Panc1 (cell line): ENCODE data around the gene ENHO. TPM values are rescaled to one million over a fixed set of nuclear protein-coding genes. Genes with fewer than 3 reads are reported as not detected.

Experiments
- ATAC-seq: fragments of 200-7000 bp; cut with Tn5 transposase; 2 replicates; pipeline ENCODE4 v1.9.1; 2020; ENCODE audit warnings: mild to moderate bottlenecking, moderate library complexity
- BruUV-seq: library from RNA; stranded (reverse); fragments of 400-500 nt; replicated peaks from 2 replicates; lab custom pipeline; 2021; lab: Mats Ljungman, UMichigan
- CTCF ChIA-PET: fragments of 300-600 bp; sonication (Branson Sonifier 250); formaldehyde crosslinking; loops from one replicate; lab custom pipeline; 2022; ENCODE audit warnings: antibody characterized with exemption; lab: Charles Lee
- POLR2A ChIA-PET: fragments of 300-600 bp; sonication (Branson Sonifier 250); formaldehyde crosslinking; loops from one replicate; lab custom pipeline; 2022; ENCODE audit warnings: antibody characterized with exemption; lab: Charles Lee
- DNase-seq: peaks from one replicate; pipeline ENCODE4 v3.0.0-alpha.2; 2010; ENCODE audit warnings: low read depth, low spot score
- H3K27ac ChIP-seq: 2 replicates; pipeline ENCODE4 v1.5.1; 2011; ENCODE audit warnings: mild to moderate bottlenecking, low read length, inconsistent platforms
- H3K27me3 ChIP-seq: fragments of 200-500 bp; sonication (Bioruptor generic); 2 replicates; pipeline ENCODE4 v1.6.0; 2014; ENCODE audit warnings: low read length, inconsistent platforms; ENCODE audit not compliant: control insufficient read depth, insufficient read depth
- H3K36me3 ChIP-seq: fragments of 200-500 bp; sonication (Bioruptor generic); 2 replicates; pipeline ENCODE4 v1.5.1; 2014; ENCODE audit warnings: inconsistent platforms, mild to moderate bottlenecking, low read length, moderate library complexity; ENCODE audit not compliant: control insufficient read depth, insufficient read depth
- H3K4me1 ChIP-seq: 2 replicates; pipeline ENCODE4 v1.5.1; 2011; ENCODE audit warnings: inconsistent platforms, mild to moderate bottlenecking, low read length, moderate library complexity; ENCODE audit not compliant: control insufficient read depth, insufficient read depth
- H3K4me3 ChIP-seq, 2 experiments: 2 replicates each; pipeline ENCODE4 v1.5.1; 2011 to 2012; ENCODE audit warnings: low read depth in 2 of 2, low read length in 2 of 2, mild to moderate bottlenecking in 2 of 2, inconsistent platforms in 1 of 2, moderate library complexity in 1 of 2
- H3K9me3 ChIP-seq: fragments of 200-500 bp; sonication (Bioruptor generic); 2 replicates; pipeline ENCODE4 v1.5.1; 2014; ENCODE audit warnings: low read depth, mild to moderate bottlenecking, inconsistent platforms, low read length, moderate library complexity; ENCODE audit not compliant: control insufficient read depth, insufficient read depth
- POLR2AphosphoS5 ChIP-seq: IDR thresholded peaks from 2 replicates; pipeline ENCODE4 v1.6.1; 2012; ENCODE audit warnings: mild to moderate bottlenecking, low read depth, low read length, moderate library complexity
- SIN3A ChIP-seq: IDR thresholded peaks from 2 replicates; pipeline ENCODE4 v1.6.1; 2012; ENCODE audit warnings: low read depth, mild to moderate bottlenecking, low read length, moderate library complexity, borderline replicate concordance; ENCODE audit not compliant: insufficient read depth
- TCF7L2 ChIP-seq: IDR thresholded peaks from 2 replicates; pipeline ENCODE4 v1.6.1; 2011; ENCODE audit warnings: mild to moderate bottlenecking, low read depth, low read length, inconsistent platforms
- in situ Hi-C: cut with HindIII; loops from 2 replicates; pipeline ENCODE4 v1.10.0; 2016; ENCODE audit warnings: low sequenced_read_pairs, low pct_unique_long_range_greater_than_20kb
- intact Hi-C: fragments of 100-400 bp; cut with micrococcal nuclease; formaldehyde crosslinking; loops from one replicate; pipeline ENCODE4 v1.10.0; 2022; ENCODE audit not compliant: unreplicated experiment
- total RNA-seq: library from RNA; stranded (reverse); gene quantifications from one replicate; pipeline ENCODE4 v1.2.1, GENCODE V29; 2021; ENCODE audit not compliant: unreplicated experiment
- TF ChIP-seq, protein P1 (sequence below): fragments of 450-650 bp; IDR thresholded peaks from 2 replicates; pipeline ENCODE4 v1.5.1; 2017; ENCODE audit warnings: mild to moderate bottlenecking
- TF ChIP-seq, protein P2 (sequence below), 2 experiments: IDR thresholded peaks; 2 replicates each; pipeline ENCODE4 v1.6.1; 2011 to 2012; ENCODE audit warnings: low read depth in 2 of 2, control low read depth in 1 of 2, low read length in 1 of 2, mild to moderate bottlenecking in 1 of 2, moderate library complexity in 1 of 2; ENCODE audit not compliant: insufficient read depth in 1 of 2

ENHO gene
- total RNA-seq, 1 experiment from 2014 or later: 7.2 TPM

DNA sequence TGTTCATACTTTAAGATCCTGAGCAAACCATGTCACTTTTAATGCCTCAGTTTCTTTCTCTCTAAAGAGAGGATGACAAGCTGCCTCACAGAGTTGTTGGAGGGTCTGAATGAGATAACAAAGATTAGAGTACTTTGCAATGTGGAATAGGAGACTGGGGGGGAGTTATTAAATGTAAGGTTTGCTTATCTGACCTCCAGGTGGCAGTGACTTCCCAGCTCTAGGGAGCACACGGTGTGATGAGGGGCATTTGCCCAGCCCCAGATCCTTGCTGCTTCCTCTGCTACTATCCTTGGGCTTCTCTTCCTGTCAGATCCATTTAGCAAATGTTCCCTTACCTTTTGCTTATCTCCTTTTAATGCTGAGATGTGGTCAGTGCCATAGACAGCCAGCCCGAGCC lies 30.7 kb downstream of the ENHO start:
- TF ChIP-seq, protein P1, sequence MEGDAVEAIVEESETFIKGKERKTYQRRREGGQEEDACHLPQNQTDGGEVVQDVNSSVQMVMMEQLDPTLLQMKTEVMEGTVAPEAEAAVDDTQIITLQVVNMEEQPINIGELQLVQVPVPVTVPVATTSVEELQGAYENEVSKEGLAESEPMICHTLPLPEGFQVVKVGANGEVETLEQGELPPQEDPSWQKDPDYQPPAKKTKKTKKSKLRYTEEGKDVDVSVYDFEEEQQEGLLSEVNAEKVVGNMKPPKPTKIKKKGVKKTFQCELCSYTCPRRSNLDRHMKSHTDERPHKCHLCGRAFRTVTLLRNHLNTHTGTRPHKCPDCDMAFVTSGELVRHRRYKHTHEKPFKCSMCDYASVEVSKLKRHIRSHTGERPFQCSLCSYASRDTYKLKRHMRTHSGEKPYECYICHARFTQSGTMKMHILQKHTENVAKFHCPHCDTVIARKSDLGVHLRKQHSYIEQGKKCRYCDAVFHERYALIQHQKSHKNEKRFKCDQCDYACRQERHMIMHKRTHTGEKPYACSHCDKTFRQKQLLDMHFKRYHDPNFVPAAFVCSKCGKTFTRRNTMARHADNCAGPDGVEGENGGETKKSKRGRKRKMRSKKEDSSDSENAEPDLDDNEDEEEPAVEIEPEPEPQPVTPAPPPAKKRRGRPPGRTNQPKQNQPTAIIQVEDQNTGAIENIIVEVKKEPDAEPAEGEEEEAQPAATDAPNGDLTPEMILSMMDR: no peak
- TF ChIP-seq, protein P2, sequence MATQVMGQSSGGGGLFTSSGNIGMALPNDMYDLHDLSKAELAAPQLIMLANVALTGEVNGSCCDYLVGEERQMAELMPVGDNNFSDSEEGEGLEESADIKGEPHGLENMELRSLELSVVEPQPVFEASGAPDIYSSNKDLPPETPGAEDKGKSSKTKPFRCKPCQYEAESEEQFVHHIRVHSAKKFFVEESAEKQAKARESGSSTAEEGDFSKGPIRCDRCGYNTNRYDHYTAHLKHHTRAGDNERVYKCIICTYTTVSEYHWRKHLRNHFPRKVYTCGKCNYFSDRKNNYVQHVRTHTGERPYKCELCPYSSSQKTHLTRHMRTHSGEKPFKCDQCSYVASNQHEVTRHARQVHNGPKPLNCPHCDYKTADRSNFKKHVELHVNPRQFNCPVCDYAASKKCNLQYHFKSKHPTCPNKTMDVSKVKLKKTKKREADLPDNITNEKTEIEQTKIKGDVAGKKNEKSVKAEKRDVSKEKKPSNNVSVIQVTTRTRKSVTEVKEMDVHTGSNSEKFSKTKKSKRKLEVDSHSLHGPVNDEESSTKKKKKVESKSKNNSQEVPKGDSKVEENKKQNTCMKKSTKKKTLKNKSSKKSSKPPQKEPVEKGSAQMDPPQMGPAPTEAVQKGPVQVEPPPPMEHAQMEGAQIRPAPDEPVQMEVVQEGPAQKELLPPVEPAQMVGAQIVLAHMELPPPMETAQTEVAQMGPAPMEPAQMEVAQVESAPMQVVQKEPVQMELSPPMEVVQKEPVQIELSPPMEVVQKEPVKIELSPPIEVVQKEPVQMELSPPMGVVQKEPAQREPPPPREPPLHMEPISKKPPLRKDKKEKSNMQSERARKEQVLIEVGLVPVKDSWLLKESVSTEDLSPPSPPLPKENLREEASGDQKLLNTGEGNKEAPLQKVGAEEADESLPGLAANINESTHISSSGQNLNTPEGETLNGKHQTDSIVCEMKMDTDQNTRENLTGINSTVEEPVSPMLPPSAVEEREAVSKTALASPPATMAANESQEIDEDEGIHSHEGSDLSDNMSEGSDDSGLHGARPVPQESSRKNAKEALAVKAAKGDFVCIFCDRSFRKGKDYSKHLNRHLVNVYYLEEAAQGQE (IDR thresholded peaks at IDR 0.05; ENCODE audit: insufficient read depth in 1 of 2, low read depth in 2 of 2, low read length in 1 of 2): no peak
- no peak for TF ChIP-seq POLR2AphosphoS5
- no peak for TF ChIP-seq SIN3A
- TF ChIP-seq TCF7L2: no peak
- in situ Hi-C loops (no loop called here), intact Hi-C loops (no loop called here)
- CTCF ChIA-PET: no interaction called here
- no peaks in the 10 kb centered on the region for H3K9me3 ChIP-seq
- no peaks in the 10 kb centered on the region for H3K4me1 ChIP-seq
- ATAC-seq (peak; percentile 55; the same call in 1 of the 2 replicates), DNase-seq (no peak)
- H3K27me3 ChIP-seq: no peaks in the 10 kb centered on the region; the same call in 1 of the 2 replicates
- no peak overlapping the region for H3K27ac ChIP-seq
- BruUV-seq: no TSS peak
- POLR2A ChIA-PET: no interaction called here
- H3K36me3 ChIP-seq: no peaks in the 10 kb centered on the region
- no peak overlapping the region for H3K4me3 ChIP-seq

DNA sequence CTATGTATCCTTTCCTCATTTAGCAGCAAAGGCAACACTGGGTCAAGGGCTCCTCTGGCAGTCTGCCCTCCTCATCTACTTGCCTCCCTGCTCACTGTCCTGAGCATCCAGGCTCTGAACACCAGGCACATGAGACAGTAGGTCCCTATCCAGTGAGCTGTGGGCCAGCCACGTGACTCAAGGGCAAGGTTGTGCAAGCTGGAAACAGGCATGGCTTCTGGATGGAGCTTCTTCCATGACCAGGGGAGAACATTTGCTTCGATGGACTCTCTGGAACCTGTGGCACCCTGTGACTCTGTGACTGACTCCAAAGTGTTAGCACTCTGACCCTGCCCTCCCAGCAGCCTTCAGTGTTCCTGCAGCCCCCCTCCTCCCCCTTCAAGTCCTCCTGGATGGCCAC lies 31.2 kb downstream of the ENHO start:
- no peak for ATAC-seq
- in situ Hi-C loops: no loop called here
- CTCF ChIA-PET: no interaction called here

More for the DNA sequence above, 31.2 kb downstream of the ENHO start:
- H3K36me3 ChIP-seq: no peaks in the 10 kb centered on the region
- BruUV-seq: no TSS peak
- DNase-seq: no peak
- intact Hi-C loops: no loop called here
- H3K27me3 ChIP-seq: no peaks in the 10 kb centered on the region; the same call in 1 of the 2 replicates
- no peak overlapping the region for H3K4me3 ChIP-seq
- TF ChIP-seq, protein P2 (IDR thresholded peaks at IDR 0.05; ENCODE audit: insufficient read depth in 1 of 2, low read depth in 2 of 2, low read length in 1 of 2): no peak
- TF ChIP-seq SIN3A (no peak), POLR2AphosphoS5 (no peak), TCF7L2 (no peak)
- TF ChIP-seq, protein P1: no peak
- H3K4me1 ChIP-seq: no peaks in the 10 kb centered on the region
- H3K27ac ChIP-seq: no peak overlapping the region
- POLR2A ChIA-PET: no interaction called here
- H3K9me3 ChIP-seq: no peaks in the 10 kb centered on the region
